HL-60 (cell line): ENCODE data around the gene SLC33A1.

Source experiments
- CTCF ChIP-seq: IDR thresholded peaks from one replicate; pipeline ENCODE4 v1.5.1; 2011; ENCODE audit warnings: low read length, control low read depth, inconsistent platforms; ENCODE audit not compliant: insufficient read depth
- POLR2AphosphoS5 ChIP-seq: IDR thresholded peaks from 2 replicates; pipeline ENCODE4 v1.6.1; 2012; ENCODE audit warnings: low read depth
- TF ChIP-seq, protein P1 (sequence below): IDR thresholded peaks from 2 replicates; pipeline ENCODE4 v1.6.1; 2012; ENCODE audit warnings: low read depth; ENCODE audit not compliant: insufficient replicate concordance

DNA sequence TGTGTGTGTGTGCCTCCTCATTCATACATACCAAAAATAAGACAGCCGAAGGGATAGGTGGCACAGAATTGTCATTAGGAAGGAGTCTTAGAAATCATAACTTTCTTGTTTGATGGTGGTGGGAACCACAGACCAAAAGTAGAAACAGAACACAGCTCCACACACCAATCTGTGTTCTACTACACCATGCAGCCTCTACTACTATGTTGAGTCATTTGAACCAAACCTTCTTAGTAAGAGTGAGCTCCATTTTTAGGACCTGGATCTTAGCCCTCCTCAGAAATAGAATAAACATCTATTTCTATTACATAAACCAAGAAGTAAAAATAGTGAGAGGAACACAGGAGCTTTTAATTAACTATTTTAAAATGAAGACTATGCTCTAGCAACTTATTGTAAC, 81.4 kb downstream of the SLC33A1 start:
- no peak for TF ChIP-seq CTCF
- TF ChIP-seq POLR2AphosphoS5, result no peak
- TF ChIP-seq, protein P1, sequence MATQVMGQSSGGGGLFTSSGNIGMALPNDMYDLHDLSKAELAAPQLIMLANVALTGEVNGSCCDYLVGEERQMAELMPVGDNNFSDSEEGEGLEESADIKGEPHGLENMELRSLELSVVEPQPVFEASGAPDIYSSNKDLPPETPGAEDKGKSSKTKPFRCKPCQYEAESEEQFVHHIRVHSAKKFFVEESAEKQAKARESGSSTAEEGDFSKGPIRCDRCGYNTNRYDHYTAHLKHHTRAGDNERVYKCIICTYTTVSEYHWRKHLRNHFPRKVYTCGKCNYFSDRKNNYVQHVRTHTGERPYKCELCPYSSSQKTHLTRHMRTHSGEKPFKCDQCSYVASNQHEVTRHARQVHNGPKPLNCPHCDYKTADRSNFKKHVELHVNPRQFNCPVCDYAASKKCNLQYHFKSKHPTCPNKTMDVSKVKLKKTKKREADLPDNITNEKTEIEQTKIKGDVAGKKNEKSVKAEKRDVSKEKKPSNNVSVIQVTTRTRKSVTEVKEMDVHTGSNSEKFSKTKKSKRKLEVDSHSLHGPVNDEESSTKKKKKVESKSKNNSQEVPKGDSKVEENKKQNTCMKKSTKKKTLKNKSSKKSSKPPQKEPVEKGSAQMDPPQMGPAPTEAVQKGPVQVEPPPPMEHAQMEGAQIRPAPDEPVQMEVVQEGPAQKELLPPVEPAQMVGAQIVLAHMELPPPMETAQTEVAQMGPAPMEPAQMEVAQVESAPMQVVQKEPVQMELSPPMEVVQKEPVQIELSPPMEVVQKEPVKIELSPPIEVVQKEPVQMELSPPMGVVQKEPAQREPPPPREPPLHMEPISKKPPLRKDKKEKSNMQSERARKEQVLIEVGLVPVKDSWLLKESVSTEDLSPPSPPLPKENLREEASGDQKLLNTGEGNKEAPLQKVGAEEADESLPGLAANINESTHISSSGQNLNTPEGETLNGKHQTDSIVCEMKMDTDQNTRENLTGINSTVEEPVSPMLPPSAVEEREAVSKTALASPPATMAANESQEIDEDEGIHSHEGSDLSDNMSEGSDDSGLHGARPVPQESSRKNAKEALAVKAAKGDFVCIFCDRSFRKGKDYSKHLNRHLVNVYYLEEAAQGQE, result no peak
